Naive thymus-derived CD4-positive, alpha-beta T cell (primary cell): ENCODE measurements around the gene BOLA2B. TPM values are rescaled to one million over a fixed set of nuclear protein-coding genes. Genes with fewer than 3 reads are reported as not detected.

Experiments used
- ATAC-seq: fragments of 150-1000 bp; cut with Tn5 transposase; 2 replicates; pipeline ENCODE4 v1.10.0; 2021; ENCODE audit warnings: mild to moderate bottlenecking, moderate library complexity
- CTCF ChIA-PET: fragments of 350-600 bp; sonication (Branson Sonifier 250); formaldehyde crosslinking; loops from one replicate; lab custom pipeline; 2021; ENCODE audit warnings: antibody characterized with exemption; lab: Charles Lee
- POLR2A ChIA-PET: fragments of 350-600 bp; sonication (Branson Sonifier 250); formaldehyde crosslinking; loops from one replicate; lab custom pipeline; 2021; ENCODE audit warnings: antibody characterized with exemption, inconsistent platforms; lab: Charles Lee
- DNase-seq, 9 donors: peaks; one replicate each; pipeline versions ENCODE4 v3.0.0 to v3.0.0-alpha.2; 2020 to 2022; ENCODE audit warnings: mixed read lengths in 1 of 9
- H3K27ac ChIP-seq: one replicate; pipeline ENCODE4 v1.7.0; 2013; ENCODE audit warnings: mild to moderate bottlenecking, low read depth, low read length, moderate library complexity
- H3K27me3 ChIP-seq, 2 donors: one replicate each; pipeline ENCODE4 v1.7.0; 2013; ENCODE audit warnings: low read length in 2 of 2, mild to moderate bottlenecking in 2 of 2, moderate library complexity in 2 of 2; ENCODE audit not compliant: control insufficient read depth in 2 of 2, insufficient read depth in 2 of 2
- H3K36me3 ChIP-seq, 3 experiments: 1 replicate in 2 of 3; 2 replicates in 1 of 3; pipeline ENCODE4 v1.7.0; 2013; ENCODE audit warnings: low read length in 3 of 3, mild to moderate bottlenecking in 3 of 3, moderate library complexity in 1 of 3; ENCODE audit not compliant: insufficient read depth in 3 of 3, control insufficient read depth in 2 of 3
- H3K4me1 ChIP-seq, 2 donors: one replicate each; pipeline ENCODE4 v1.7.0; 2013; ENCODE audit warnings: low read length in 2 of 2, mild to moderate bottlenecking in 2 of 2, moderate library complexity in 1 of 2; ENCODE audit not compliant: control insufficient read depth in 2 of 2, insufficient read depth in 2 of 2
- H3K4me3 ChIP-seq: 2 replicates; pipeline ENCODE4 v1.7.0; 2013; ENCODE audit warnings: mild to moderate bottlenecking, low read length
- H3K9me3 ChIP-seq, 3 experiments: 1 replicate in 2 of 3; 2 replicates in 1 of 3; pipeline ENCODE4 v1.7.0; 2013; ENCODE audit warnings: low read length in 3 of 3; ENCODE audit not compliant: control insufficient read depth in 2 of 3
- H3K27ac Mint-ChIP-seq, 9 donors: one replicate each; pipeline ENCODE4 v1.8.0; 2020 to 2022; ENCODE audit warnings: mixed read lengths in 9 of 9, mild to moderate bottlenecking in 8 of 9, moderate library complexity in 5 of 9, inconsistent platforms in 2 of 9
- H3K27me3 Mint-ChIP-seq, 5 donors: one replicate each; pipeline ENCODE4 v1.8.0; 2021 to 2022; ENCODE audit warnings: mixed read lengths in 5 of 5, mild to moderate bottlenecking in 1 of 5
- H3K36me3 Mint-ChIP-seq, 5 donors: one replicate each; pipeline ENCODE4 v1.8.0; 2020 to 2022; ENCODE audit warnings: mixed read lengths in 5 of 5, mild to moderate bottlenecking in 3 of 5, inconsistent platforms in 1 of 5
- H3K4me1 Mint-ChIP-seq, 7 donors: one replicate each; pipeline ENCODE4 v1.8.0; 2020 to 2022; ENCODE audit warnings: mixed read lengths in 7 of 7, mild to moderate bottlenecking in 3 of 7, inconsistent platforms in 1 of 7
- H3K4me3 Mint-ChIP-seq, 10 donors: one replicate each; pipeline ENCODE4 v1.8.0; 2020 to 2022; ENCODE audit warnings: mild to moderate bottlenecking in 10 of 10, mixed read lengths in 10 of 10, moderate library complexity in 6 of 10, inconsistent platforms in 2 of 10
- H3K9me3 Mint-ChIP-seq, 11 donors: one replicate each; pipeline ENCODE4 v1.8.0; 2020 to 2022; ENCODE audit warnings: mixed read lengths in 11 of 11, mild to moderate bottlenecking in 4 of 11, inconsistent platforms in 1 of 11, moderate library complexity in 1 of 11
- intact Hi-C, 2 donors: fragments of 100-400 bp; cut with micrococcal nuclease; formaldehyde crosslinking; loops; one replicate each; pipeline ENCODE4 v1.15.1; 2023
- polyA plus RNA-seq, 2 donors: library from polyadenylated mRNA; unstranded; fragments of 300-500 nt; fragmentation: Illumina TruSeq; gene quantifications; one replicate each; pipeline ENCODE4 v1.2.3, GENCODE V29; 2021
- total RNA-seq, 6 experiments: library from RNA in 5 of 6; stranded (reverse) in 5 of 6; gene quantifications; 1 replicate in 5 of 6; 2 replicates in 1 of 6; pipeline ENCODE4 v1.2.3 and lab custom pipeline; 2021 to 2026

BOLA2B gene
- total and polyA plus RNA-seq, 7 experiments from 2014 or later = 51.3 to 205 (median 72.1) TPM

DNA sequence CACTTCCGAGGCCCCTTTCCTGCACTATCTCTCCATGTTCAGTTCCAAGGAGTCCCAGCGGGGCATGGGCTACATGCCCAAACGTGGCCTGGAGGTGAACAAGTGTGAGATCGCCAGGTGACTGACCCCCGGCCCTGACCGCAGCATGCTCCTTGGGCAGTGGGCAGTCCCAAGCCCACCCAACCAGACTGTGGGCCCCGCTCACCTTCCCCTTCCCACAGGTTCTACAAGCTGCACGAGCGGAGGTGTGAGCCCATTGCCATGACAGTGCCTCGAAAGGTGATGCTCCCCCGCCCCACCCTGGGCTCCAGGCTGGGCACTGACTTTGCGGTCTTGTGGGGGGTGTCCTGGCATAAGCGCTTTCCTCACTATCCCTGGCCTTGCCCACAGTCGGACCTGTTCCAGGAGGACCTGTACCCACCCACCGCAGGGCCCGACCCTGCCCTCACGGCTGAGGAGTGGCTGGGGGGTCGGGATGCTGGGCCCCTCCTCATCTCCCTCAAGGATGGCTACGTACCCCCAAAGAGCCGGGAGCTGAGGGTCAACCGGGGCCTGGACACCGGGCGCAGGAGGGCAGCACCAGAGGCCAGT lies 5.4 kb downstream of the BOLA2B start:
- ATAC-seq (no peak), DNase-seq (no peak)
- ChIA-PET CTCF (interaction anchor here (0.6 kb wide), 1 partner anchor 318 kb away, joined by 3 read pairs; no protein-coding TSS in a partner anchor), POLR2A (interaction anchor here (1.4 to 7.7 kb wide), 4 partner anchors 9 to 110 kb away, joined by 3 to 216 read pairs (median 74); partner anchors contain the start of genes GDPD3, PPP4C, TBX6 and YPEL3)
- Histone ChIP-seq H3K36me3 (peaks cover 9 to 35% (median 26%) of the 10 kb centered on the region in 3 experiments), H3K9me3 (no peaks in the 10 kb centered on the region), H3K27me3 (no peaks in the 10 kb centered on the region), H3K27ac (peak overlapping the region; percentile 85), H3K4me3 (no peak overlapping the region), H3K4me1 (peaks cover 20 to 28% of the 10 kb centered on the region in 2 donors)
- intact Hi-C loops = no loop called here
- H3K4me1 Mint-ChIP-seq = peaks cover 7 to 23% (median 14%) of the 10 kb centered on the region in 7 donors
- H3K4me3 Mint-ChIP-seq = peak overlapping the region in 6 of 10 donors; percentile 27 to 98 (median 48)
- peaks cover 0 to 5% (median 0%) of the 10 kb centered on the region in 11 donors for H3K9me3 Mint-ChIP-seq
- H3K36me3 Mint-ChIP-seq = peaks cover 4 to 38% (median 21%) of the 10 kb centered on the region in 5 donors
- H3K27ac Mint-ChIP-seq = peak overlapping the region in 5 of 9 donors; percentile 23 to 96 (median 60)
- no peaks in the 10 kb centered on the region for H3K27me3 Mint-ChIP-seq

DNA sequence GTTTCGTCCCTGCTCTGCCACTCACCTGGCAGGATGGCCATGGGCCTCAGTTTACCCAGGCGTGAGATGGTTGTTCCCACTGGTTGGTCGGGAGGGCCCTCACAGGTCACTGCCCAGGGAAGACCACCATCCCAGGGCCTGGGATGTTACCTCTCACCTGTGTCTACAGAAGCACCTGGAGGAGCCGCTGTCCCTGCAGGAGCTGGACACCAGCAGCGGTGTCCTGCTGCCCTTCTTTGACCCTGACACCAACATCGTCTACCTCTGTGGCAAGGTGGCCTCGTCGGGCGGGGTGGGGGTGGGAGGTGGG lies 6.0 kb downstream of the BOLA2B start:
- Mint-ChIP-seq H3K27me3 (no peaks in the 10 kb centered on the region), H3K36me3 (peaks cover 4 to 38% (median 21%) of the 10 kb centered on the region in 5 donors), H3K9me3 (peaks cover 0 to 5% (median 0%) of the 10 kb centered on the region in 11 donors), H3K4me3 (peak overlapping the region; percentile 96 to 99 (median 98)), H3K4me1 (peaks cover 8 to 26% (median 15%) of the 10 kb centered on the region in 7 donors), H3K27ac (peak overlapping the region; percentile 92 to 97 (median 95))
- no peaks in the 10 kb centered on the region for H3K27me3 ChIP-seq
- H3K4me3 ChIP-seq = peak overlapping the region; percentile 100
- CTCF ChIA-PET = interaction anchor here (2.8 kb wide), 1 partner anchor 95 kb away, joined by 16 read pairs; the partner anchor contains the start of gene TBX6
- H3K4me1 ChIP-seq = peaks cover 22 to 30% of the 10 kb centered on the region in 2 donors
- POLR2A ChIA-PET = interaction anchor here (1.4 to 7.7 kb wide), 5 partner anchors 8 to 121 kb away, joined by 3 to 216 read pairs (median 94); partner anchors contain the start of genes ALDOA, GDPD3, PPP4C and TBX6
- H3K27ac ChIP-seq = peak overlapping the region; percentile 85
- H3K9me3 ChIP-seq = no peaks in the 10 kb centered on the region
- ATAC-seq (no peak), DNase-seq (no peak)
- intact Hi-C loops = no loop called here
- peaks cover 9 to 35% (median 26%) of the 10 kb centered on the region in 3 experiments for H3K36me3 ChIP-seq

GRCh38 chr16:30186782-30187555 lies 6.5 kb downstream of the BOLA2B start:
- intact Hi-C loops = no loop called here
- CTCF ChIA-PET = interaction anchor here (0.6 to 2.8 kb wide), 4 partner anchors 95 to 315 kb away, joined by 3 to 16 read pairs (median 4); partner anchors contain the start of gene TBX6

GRCh38 chr16:30186444-30186781 lies 7.1 kb downstream of the BOLA2B start:
- CTCF ChIA-PET = interaction anchor here (0.6 to 2.8 kb wide), 6 partner anchors 66 to 314 kb away, joined by 3 to 16 read pairs (median 4); partner anchors contain the start of gene TBX6
- intact Hi-C loops = no loop called here
- H3K36me3 ChIP-seq = peaks cover 9 to 35% (median 26%) of the 10 kb centered on the region in 3 experiments
- POLR2A ChIA-PET = interaction anchor here (0.6 to 7.7 kb wide), 23 partner anchors 11 to 473 kb away, joined by 3 to 216 read pairs (median 6); partner anchors contain the start of genes ALDOA, DCTPP1, GDPD3 and MAPK3
- ATAC-seq (no peak), DNase-seq (peak in 2 of 9 donors; percentile 5 to 13)
- Mint-ChIP-seq H3K4me1 (peaks cover 15 to 33% (median 23%) of the 10 kb centered on the region in 7 donors), H3K27me3 (no peaks in the 10 kb centered on the region), H3K27ac (peak overlapping the region; percentile 93 to 97 (median 96)), H3K9me3 (peaks cover 0 to 5% (median 0%) of the 10 kb centered on the region in 11 donors), H3K36me3 (peaks cover 4 to 38% (median 21%) of the 10 kb centered on the region in 5 donors), H3K4me3 (peak overlapping the region; percentile 96 to 99 (median 98))
- no peaks in the 10 kb centered on the region for H3K27me3 ChIP-seq
- peak overlapping the region; percentile 85 for H3K27ac ChIP-seq
- no peaks in the 10 kb centered on the region for H3K9me3 ChIP-seq
- peaks cover 28 to 36% of the 10 kb centered on the region in 2 donors for H3K4me1 ChIP-seq
- H3K4me3 ChIP-seq = peak overlapping the region; percentile 100

More at GRCh38 chr16:30186782-30187555, 6.5 kb downstream of the BOLA2B start:
- H3K4me3 Mint-ChIP-seq = peak overlapping the region; percentile 96 to 99 (median 98)
- DNase-seq (peak; percentile 70 to 91 (median 83)), ATAC-seq (peak; percentile 30)
- peaks cover 14 to 31% (median 21%) of the 10 kb centered on the region in 7 donors for H3K4me1 Mint-ChIP-seq
- H3K4me3 ChIP-seq = peak overlapping the region; percentile 100
- POLR2A ChIA-PET = interaction anchor here (0.6 to 7.7 kb wide), 11 partner anchors 8 to 243 kb away, joined by 3 to 216 read pairs (median 9); partner anchors contain the start of genes ALDOA, DCTPP1, GDPD3 and MAPK3
- peak overlapping the region; percentile 92 to 97 (median 95) for H3K27ac Mint-ChIP-seq
- H3K9me3 Mint-ChIP-seq = peaks cover 0 to 5% (median 0%) of the 10 kb centered on the region in 11 donors
- peaks cover 26 to 36% of the 10 kb centered on the region in 2 donors for H3K4me1 ChIP-seq
- H3K27me3 ChIP-seq = no peaks in the 10 kb centered on the region
- no peaks in the 10 kb centered on the region for H3K9me3 ChIP-seq
- H3K27me3 Mint-ChIP-seq = no peaks in the 10 kb centered on the region
- H3K27ac ChIP-seq = peak overlapping the region; percentile 85
- peaks cover 4 to 38% (median 21%) of the 10 kb centered on the region in 5 donors for H3K36me3 Mint-ChIP-seq
- H3K36me3 ChIP-seq = peaks cover 9 to 35% (median 26%) of the 10 kb centered on the region in 3 experiments

GRCh38 chr16:30185683-30186421 lies 7.6 kb downstream of the BOLA2B start:
- H3K36me3 Mint-ChIP-seq = peaks cover 4 to 38% (median 21%) of the 10 kb centered on the region in 5 donors
- Histone ChIP-seq H3K27me3 (no peaks in the 10 kb centered on the region), H3K4me3 (peak overlapping the region; percentile 100), H3K36me3 (peaks cover 9 to 35% (median 26%) of the 10 kb centered on the region in 3 experiments), H3K27ac (peak overlapping the region; percentile 85), H3K4me1 (peaks cover 28 to 36% of the 10 kb centered on the region in 2 donors), H3K9me3 (no peaks in the 10 kb centered on the region)
- ATAC-seq (peak; percentile 66), DNase-seq (peak; percentile 54 to 91 (median 89))
- peaks cover 18 to 34% (median 26%) of the 10 kb centered on the region in 7 donors for H3K4me1 Mint-ChIP-seq
- H3K4me3 Mint-ChIP-seq = peak overlapping the region; percentile 96 to 99 (median 98)
- POLR2A ChIA-PET = interaction anchor here (0.6 to 7.7 kb wide), 29 partner anchors 10 to 473 kb away, joined by 3 to 216 read pairs (median 4); partner anchors contain the start of genes ALDOA, C16orf54, DCTPP1 and GDPD3
- no peaks in the 10 kb centered on the region for H3K27me3 Mint-ChIP-seq
- CTCF ChIA-PET = interaction anchor here (0.6 to 2.8 kb wide), 5 partner anchors 66 to 153 kb away, joined by 3 to 16 read pairs (median 4); partner anchors contain the start of gene TBX6
- peak overlapping the region; percentile 93 to 97 (median 96) for H3K27ac Mint-ChIP-seq
- intact Hi-C loops = no loop called here
- H3K9me3 Mint-ChIP-seq = peaks cover 0 to 5% (median 0%) of the 10 kb centered on the region in 11 donors
